K562 (cell line): ENCODE measurements around the gene COL28A1. TPM values are rescaled to one million over a fixed set of nuclear protein-coding genes. Genes with fewer than 3 reads are reported as not detected.

ENCODE experiments used
- ATAC-seq: fragments of 200-7000 bp; cut with Tn5 transposase; 3 replicates; pipeline ENCODE4 v1.9.1; 2020; ENCODE audit warnings: moderate library complexity
- BruUV-seq: library from RNA; stranded (reverse); fragments of 400-500 nt; replicated peaks from 2 replicates; lab custom pipeline; 2021; lab: Mats Ljungman, UMichigan
- CTCF ChIA-PET: fragments of 300-600 bp; formaldehyde crosslinking; extraction: SDS; loops from one replicate; lab custom pipeline; 2021; ENCODE audit warnings: low intra/inter-chr PET ratio; lab: Yijun Ruan, JAX
- POLR2A ChIA-PET: fragments of 300-600, 350-650 bp; sonication (Branson Sonifier 250); formaldehyde crosslinking; extraction: SDS; loops from one replicate; lab custom pipeline; 2021; ENCODE audit warnings: antibody characterized with exemption, inconsistent platforms; lab: Yijun Ruan, JAX
- DNase-seq, 4 experiments: peaks; one replicate each; pipeline versions ENCODE4 v3.0.0 to v3.0.0-alpha.2; 2011 to 2018; ENCODE audit warnings: low spot score in 3 of 4, mixed read lengths in 3 of 4; ENCODE audit errors: extremely low read depth in 1 of 4
- FAIRE-seq: peaks from 2 replicates; lab custom pipeline; 2011; peaks lifted over from hg19 to GRCh38; lab: Jason Lieb, UNC
- H2AFZ ChIP-seq: 2 replicates; pipeline ENCODE4 v1.6.0; 2011; ENCODE audit warnings: low read depth, low read length, control low read depth, inconsistent platforms
- H3K27ac ChIP-seq: fragments of 200-600 bp; 3 replicates; pipeline ENCODE4 v1.8.0; 2011; ENCODE audit warnings: low read depth, mild to moderate bottlenecking, control low read depth, inconsistent platforms, low read length, moderate library complexity, mixed read lengths; ENCODE audit errors: extremely low read depth
- H3K27me3 ChIP-seq, 2 experiments: fragments of 300-600 bp in 1 of 2; 2 replicates in 1 of 2; 3 replicates in 1 of 2; pipeline versions ENCODE4 v1.6.0 to v1.8.0; 2011; ENCODE audit warnings: inconsistent platforms in 2 of 2, low read length in 2 of 2, mild to moderate bottlenecking in 1 of 2, mixed read lengths in 1 of 2, moderate library complexity in 1 of 2; ENCODE audit not compliant: control insufficient read depth in 2 of 2, insufficient read depth in 2 of 2
- H3K36me3 ChIP-seq: fragments of 300-600 bp; 3 replicates; pipeline ENCODE4 v1.8.0; 2011; ENCODE audit warnings: mild to moderate bottlenecking, low read length, inconsistent platforms; ENCODE audit not compliant: control insufficient read depth, insufficient read depth
- H3K4me1 ChIP-seq, 2 experiments: fragments of 200-600 bp in 1 of 2; replicated peaks in 1 of 2; 2 replicates in 1 of 2; 3 replicates in 1 of 2; pipeline versions ENCODE4 v1.5.1 to v1.8.0; 2011; ENCODE audit warnings: inconsistent platforms in 2 of 2, low read length in 2 of 2, mild to moderate bottlenecking in 1 of 2, mixed read lengths in 1 of 2, moderate library complexity in 1 of 2; ENCODE audit not compliant: control insufficient read depth in 2 of 2, insufficient read depth in 2 of 2
- H3K4me2 ChIP-seq: 2 replicates; pipeline ENCODE4 v1.6.1; 2011; ENCODE audit warnings: low read length, control low read depth, inconsistent platforms, mixed read lengths; ENCODE audit not compliant: insufficient read depth
- H3K4me3 ChIP-seq: fragments of 200-600 bp; sonication (generic), shearing (Covaris generic); 2 replicates; pipeline ENCODE4 v1.5.1; 2016; ENCODE audit warnings: control low read depth, inconsistent platforms
- H3K79me2 ChIP-seq: fragments of 200-600 bp; 3 replicates; pipeline ENCODE4 v1.8.0; 2011; ENCODE audit warnings: low read length, inconsistent platforms; ENCODE audit not compliant: control insufficient read depth, insufficient read depth
- H3K9ac ChIP-seq, 2 experiments: 2 replicates each; pipeline versions ENCODE4 v1.6.0 to v1.6.1; 2011; ENCODE audit warnings: low read depth in 2 of 2, low read length in 2 of 2, control low read depth in 1 of 2, inconsistent platforms in 1 of 2, mild to moderate bottlenecking in 1 of 2, mixed read lengths in 1 of 2; ENCODE audit not compliant: insufficient read depth in 1 of 2
- H3K9me1 ChIP-seq: one replicate; pipeline ENCODE4 v1.6.0; 2011; ENCODE audit warnings: inconsistent platforms, mild to moderate bottlenecking, low read length, moderate library complexity; ENCODE audit not compliant: control insufficient read depth, insufficient read depth
- H3K9me3 ChIP-seq: replicated peaks from 2 replicates; pipeline ENCODE4 v1.5.1; 2011; ENCODE audit warnings: low read depth, low read length, inconsistent platforms; ENCODE audit not compliant: control insufficient read depth, insufficient read depth
- H4K20me1 ChIP-seq: replicated peaks from 2 replicates; pipeline ENCODE4 v1.6.1; 2011; ENCODE audit warnings: low read length, inconsistent platforms, mixed read lengths; ENCODE audit not compliant: control insufficient read depth, insufficient read depth
- E2F3 ChIP-seq: fragments of 250-450 bp; sonication (Bioruptor Pico); IDR thresholded peaks from 2 replicates; pipeline ENCODE4 v1.4.0; 2020; ENCODE audit warnings: mild to moderate bottlenecking
- ELK3 ChIP-seq: fragments of 450-650 bp; formaldehyde crosslinking; IDR thresholded peaks from 2 replicates; pipeline ENCODE4 v1.4.0; 2020; ENCODE audit warnings: mild to moderate bottlenecking
- EWSR1 ChIP-seq: fragments of 450-650 bp; IDR thresholded peaks from 2 replicates; pipeline ENCODE4 v1.6.1; 2018; ENCODE audit warnings: borderline replicate concordance, mild to moderate bottlenecking, low read depth, moderate library complexity; ENCODE audit not compliant: partially characterized antibody
- FOXK1 ChIP-seq: sonication (generic); formaldehyde crosslinking; IDR thresholded peaks from 2 replicates; pipeline ENCODE4 v1.8.0; 2022; ENCODE audit warnings: missing genetic modification reagents, mild to moderate bottlenecking, borderline replicate concordance
- NR2C2 ChIP-seq, 2 experiments: fragments of 200-800 bp in 1 of 2; sonication (Bioruptor generic) in 1 of 2; sonication (generic) in 1 of 2; formaldehyde crosslinking in 1 of 2; IDR thresholded peaks; 2 replicates each; pipeline versions ENCODE4 v1.6.1 to v1.8.0; 2016 to 2022; ENCODE audit warnings: mild to moderate bottlenecking in 1 of 2, missing compliant biosample characterization in 1 of 2, missing genetic modification characterization in 1 of 2, missing genetic modification reagents in 1 of 2
- RBM17 ChIP-seq: fragments of 200-400 bp; formaldehyde crosslinking; IDR thresholded peaks from 2 replicates; pipeline ENCODE4 v1.6.1; 2017; ENCODE audit warnings: low read depth, mild to moderate bottlenecking, low read length, borderline replicate concordance
- RBM39 ChIP-seq: fragments of 200-400 bp; formaldehyde crosslinking; optimal IDR thresholded peaks from 2 replicates; pipeline ENCODE3; 2018; ENCODE audit warnings: low read depth, low read length
- SREBF2 ChIP-seq: sonication (generic); formaldehyde crosslinking; IDR thresholded peaks from 2 replicates; pipeline ENCODE4 v1.4.0; 2020; ENCODE audit warnings: mild to moderate bottlenecking, missing genetic modification reagents
- YBX1 ChIP-seq: fragments of 450-650 bp; IDR thresholded peaks from 2 replicates; pipeline ENCODE4 v1.7.1; 2016; ENCODE audit warnings: mild to moderate bottlenecking
- WGBS: fragments of 100-300 bp; shearing (Covaris generic); methylation state at CpG from one replicate; pipeline ENCODE4 v1.1.6; 2016; ENCODE audit warnings: low coverage, mixed read lengths; ENCODE audit not compliant: insufficient coverage; ENCODE audit errors: missing lambda C conversion rate; 5-methylcytosine and 5-hydroxymethylcytosine counted together
- in situ Hi-C: fragments of 300-500 bp; cut with MboI; formaldehyde crosslinking; loops from 4 replicates; pipeline ENCODE4 v1.15.0; 2018; ENCODE audit warnings: inconsistent platforms, mixed read lengths
- intact Hi-C: fragments of 100-400 bp; cut with micrococcal nuclease; formaldehyde crosslinking; loops from 2 replicates; pipeline ENCODE4 v1.14.2; 2022
- polyA plus RNA-seq, 8 experiments: library from polyadenylated mRNA; depleted of rRNA in 4 of 8; stranded (reverse) in 5 of 8; unstranded in 3 of 8; fragments of >200 nt; fragmentation: Nextera tagmentation in 2 of 8; fragmentation: Illumina TruSeq in 1 of 8; extraction: Ambion mirVana in 2 of 8; extraction: Trizol in 1 of 8; gene quantifications; 2 replicates each; pipeline versions ENCODE4 v1.2.1 to v1.2.3, GENCODE V29; 2011 to 2014; ENCODE audit warnings: inconsistent platforms in 1 of 8, missing spikeins in 1 of 8
- total RNA-seq, 7 experiments: library from RNA; depleted of rRNA in 6 of 7; stranded (reverse); fragments of >200 nt in 6 of 7; fragmentation: Illumina TruSeq in 2 of 7; extraction: Trizol in 2 of 7; gene quantifications; 2 replicates each; pipeline versions ENCODE4 v1.2.1 to v1.2.3, GENCODE V29; 2011 to 2021; ENCODE audit warnings: low replicate concordance in 1 of 7
- TF ChIP-seq, protein P1 (sequence below): IDR thresholded peaks from 2 replicates; pipeline ENCODE4 v1.6.1; 2016; ENCODE audit warnings: missing genetic modification characterization, missing compliant biosample characterization

COL28A1 gene
- total and polyA plus RNA-seq, 9 of the 15 experiments (the other 6 are each of a cell fraction or from before 2014, with no cell fraction given) = 0.03 to 0.13 (median 0.05) TPM; not detected in 3

DNA sequence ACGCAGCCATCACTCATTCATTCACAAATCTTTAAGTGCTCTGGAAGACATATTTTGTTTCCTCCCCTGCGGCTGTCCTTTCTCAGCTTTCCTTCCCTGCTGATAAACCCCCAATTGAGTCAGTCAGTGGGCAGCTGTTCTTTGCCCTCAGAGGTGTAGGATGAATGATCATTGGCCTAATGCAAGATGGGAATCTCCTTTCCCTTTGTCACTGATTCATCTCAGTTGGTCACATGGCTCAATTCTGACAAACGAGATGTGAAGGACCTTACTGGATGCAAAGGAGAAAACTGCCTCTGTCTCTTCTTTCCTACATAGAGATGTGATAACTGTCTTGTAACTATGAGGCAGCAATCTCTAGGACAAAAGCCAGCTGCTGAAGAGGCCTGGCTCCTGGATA, 44.6 kb downstream of the COL28A1 start:
- DNase-seq (no peak), FAIRE-seq (no peak), ATAC-seq (no peak)
- Histone ChIP-seq H3K4me3 (no peak overlapping the region), H3K9ac (no peak overlapping the region), H3K9me3 (no peaks in the 10 kb centered on the region), H3K36me3 (no peaks in the 10 kb centered on the region), H3K27ac (no peak overlapping the region), H4K20me1 (no peaks in the 10 kb centered on the region), H3K4me1 (no peaks in the 10 kb centered on the region), H3K4me2 (no peak overlapping the region), H3K9me1 (no peaks in the 10 kb centered on the region), H3K27me3 (no peaks in the 10 kb centered on the region), H2AFZ (no peak overlapping the region), H3K79me2 (no peaks in the 10 kb centered on the region)
- ChIA-PET POLR2A (no interaction called here), CTCF (no interaction called here)
- TF ChIP-seq E2F3 (CRISPR knock-in tag) (no peak), YBX1 (no peak), ELK3 (CRISPR knock-in tag) (no peak), RBM39 (no peak), SREBF2 (CRISPR knock-in tag) (no peak), EWSR1 (no peak), NR2C2 (CRISPR knock-in tag; IDR thresholded peaks at IDR 0.05) (no peak), NR2C2 (tag; IDR thresholded peaks at IDR 0.05) (no peak), FOXK1 (CRISPR knock-in tag) (no peak), RBM17 (no peak)
- TF ChIP-seq, protein P1, sequence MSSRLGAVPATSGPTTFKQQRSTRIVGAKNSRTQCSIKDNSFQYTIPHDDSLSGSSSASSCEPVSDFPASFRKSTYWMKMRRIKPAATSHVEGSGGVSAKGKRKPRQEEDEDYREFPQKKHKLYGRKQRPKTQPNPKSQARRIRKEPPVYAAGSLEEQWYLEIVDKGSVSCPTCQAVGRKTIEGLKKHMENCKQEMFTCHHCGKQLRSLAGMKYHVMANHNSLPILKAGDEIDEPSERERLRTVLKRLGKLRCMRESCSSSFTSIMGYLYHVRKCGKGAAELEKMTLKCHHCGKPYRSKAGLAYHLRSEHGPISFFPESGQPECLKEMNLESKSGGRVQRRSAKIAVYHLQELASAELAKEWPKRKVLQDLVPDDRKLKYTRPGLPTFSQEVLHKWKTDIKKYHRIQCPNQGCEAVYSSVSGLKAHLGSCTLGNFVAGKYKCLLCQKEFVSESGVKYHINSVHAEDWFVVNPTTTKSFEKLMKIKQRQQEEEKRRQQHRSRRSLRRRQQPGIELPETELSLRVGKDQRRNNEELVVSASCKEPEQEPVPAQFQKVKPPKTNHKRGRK = no peak
- intact Hi-C loops = no loop called here
- 4% methylated on average over 3 of the region's 3 CpGs for WGBS
- in situ Hi-C loops = no loop called here
- no TSS peak for BruUV-seq
